ENCODE results near the gene STAB2.

DNA sequence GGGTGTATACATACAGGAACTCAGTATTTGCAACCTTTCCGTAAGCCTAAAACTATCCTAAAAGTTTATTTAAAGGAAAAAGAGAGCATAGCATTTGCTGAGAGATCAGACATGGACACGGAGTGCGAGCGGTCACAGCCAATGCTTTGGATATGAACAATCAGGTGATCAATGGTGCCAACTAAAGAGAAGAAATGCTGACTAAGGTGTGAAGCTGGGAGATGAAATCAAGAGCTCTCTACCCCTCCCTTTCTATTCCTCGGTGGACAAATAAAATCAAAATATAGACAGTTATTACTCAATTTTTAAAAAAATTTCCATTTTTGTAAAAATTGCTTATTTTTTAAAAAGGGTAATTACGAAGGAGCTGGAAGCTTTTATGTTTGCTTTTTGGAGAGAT is 224.7 kb downstream of the STAB2 start:
- TF ChIP-seq, protein P1, sequence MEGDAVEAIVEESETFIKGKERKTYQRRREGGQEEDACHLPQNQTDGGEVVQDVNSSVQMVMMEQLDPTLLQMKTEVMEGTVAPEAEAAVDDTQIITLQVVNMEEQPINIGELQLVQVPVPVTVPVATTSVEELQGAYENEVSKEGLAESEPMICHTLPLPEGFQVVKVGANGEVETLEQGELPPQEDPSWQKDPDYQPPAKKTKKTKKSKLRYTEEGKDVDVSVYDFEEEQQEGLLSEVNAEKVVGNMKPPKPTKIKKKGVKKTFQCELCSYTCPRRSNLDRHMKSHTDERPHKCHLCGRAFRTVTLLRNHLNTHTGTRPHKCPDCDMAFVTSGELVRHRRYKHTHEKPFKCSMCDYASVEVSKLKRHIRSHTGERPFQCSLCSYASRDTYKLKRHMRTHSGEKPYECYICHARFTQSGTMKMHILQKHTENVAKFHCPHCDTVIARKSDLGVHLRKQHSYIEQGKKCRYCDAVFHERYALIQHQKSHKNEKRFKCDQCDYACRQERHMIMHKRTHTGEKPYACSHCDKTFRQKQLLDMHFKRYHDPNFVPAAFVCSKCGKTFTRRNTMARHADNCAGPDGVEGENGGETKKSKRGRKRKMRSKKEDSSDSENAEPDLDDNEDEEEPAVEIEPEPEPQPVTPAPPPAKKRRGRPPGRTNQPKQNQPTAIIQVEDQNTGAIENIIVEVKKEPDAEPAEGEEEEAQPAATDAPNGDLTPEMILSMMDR (IDR thresholded peaks at IDR 0.05; ENCODE audit: low read length) = no peak
- TF ChIP-seq EZH2 (IDR thresholded peaks at IDR 0.05; ENCODE audit: borderline replicate concordance, low read length) = no peak
